Measurements from ENCODE around the gene PF4V1. TPM values are rescaled to one million over a fixed set of nuclear protein-coding genes. Genes with fewer than 3 reads are reported as not detected.
"Not testable (repeated sequence)": the region's sequence is repeated elsewhere in the genome, so short reads cannot be mapped to it uniquely, and the experiment has no call there.

The PF4V1 gene
- total RNA-seq, 1 donor from 2014 or later, result not detected

GRCh38 chr4:73896416-73896815 is 43.3 kb downstream of the PF4V1 start:
- intact Hi-C loops (cut with DNase I), result no loop called here
- DNase-seq (ENCODE audit: low spot score) (no peak), ATAC-seq (no peak)

DNA sequence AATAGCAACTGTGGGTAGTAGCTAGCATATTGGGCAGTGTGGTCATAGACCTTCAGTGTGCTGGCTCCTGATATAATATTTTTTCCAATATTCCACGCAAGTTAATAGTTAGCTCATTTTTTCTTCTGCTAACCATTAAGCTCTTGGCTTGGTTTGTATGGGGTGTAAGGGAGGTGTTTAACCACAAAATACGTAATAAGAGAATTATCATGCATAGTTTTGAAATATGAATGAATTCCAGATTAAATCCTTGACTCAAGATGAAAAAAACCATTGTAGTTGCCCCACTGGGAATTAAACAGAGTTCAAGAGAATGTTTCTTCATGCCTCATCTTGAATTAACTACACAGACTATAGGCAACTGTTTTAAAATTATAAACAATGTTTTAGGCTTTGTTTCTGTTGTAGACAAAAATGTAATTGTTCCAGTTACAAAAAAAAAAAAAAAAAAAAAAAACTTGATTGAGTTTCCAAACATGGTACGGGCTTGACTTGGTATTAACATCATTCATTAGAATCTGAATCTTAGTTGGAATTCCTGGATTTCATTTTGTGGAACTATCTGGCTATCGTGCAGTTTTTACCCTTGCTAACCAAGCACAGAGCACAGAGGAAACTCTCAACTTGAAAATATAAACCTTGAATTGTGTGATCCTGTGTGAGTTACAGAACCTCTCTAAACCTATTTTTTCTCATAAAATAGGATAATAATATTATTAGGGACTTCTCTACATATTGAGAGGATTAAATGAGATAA is 44.5 kb downstream of the PF4V1 start:
- peak; percentile 94 for ATAC-seq
- intact Hi-C loops (cut with DNase I), result no loop called here
- no peak for DNase-seq (ENCODE audit: low spot score)

GRCh38 chr4:73899338-73899737 is 46.2 kb downstream of the PF4V1 start:
- ATAC-seq; DNase-seq (ENCODE audit: low spot score); intact Hi-C loops (cut with DNase I): not testable (repeated sequence)

- no peak for ATAC-seq
- no peak for DNase-seq (ENCODE audit: low spot score)
- intact Hi-C loops (cut with DNase I), result no loop called here
Measured at GRCh38 chr4:73901031-73901430, 47.9 kb downstream of the PF4V1 start.

DNA sequence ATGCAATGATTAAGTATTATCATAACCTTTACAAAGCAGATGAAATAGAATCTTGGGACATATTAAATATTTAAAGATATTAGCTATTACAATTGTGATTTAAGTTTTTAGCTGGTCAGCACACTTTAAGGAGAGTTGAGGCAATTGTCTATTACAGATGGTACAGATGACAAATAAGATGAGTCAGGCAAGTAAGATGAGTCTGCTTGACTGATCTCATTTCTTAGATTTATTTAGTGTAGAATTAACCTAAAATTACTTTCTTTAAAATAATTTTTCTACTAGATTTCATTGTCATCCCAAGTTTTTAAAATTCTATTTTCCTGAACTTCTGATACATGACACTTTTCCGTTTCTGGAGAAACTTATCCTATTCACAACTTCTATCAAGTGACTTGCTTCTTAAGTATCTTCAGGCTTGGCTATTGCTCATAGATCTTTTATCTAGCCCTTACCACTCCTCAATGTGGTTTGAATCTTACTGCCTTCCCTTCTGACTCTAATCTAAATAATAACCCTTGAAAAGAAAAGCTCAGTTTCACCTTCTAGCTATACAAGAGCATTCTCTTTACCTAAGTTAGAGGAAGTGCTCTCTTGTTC is 49.0 kb downstream of the PF4V1 start:
- ATAC-seq (no peak), DNase-seq (ENCODE audit: low spot score) (no peak)
- intact Hi-C loops (cut with DNase I), result no loop called here

DNA sequence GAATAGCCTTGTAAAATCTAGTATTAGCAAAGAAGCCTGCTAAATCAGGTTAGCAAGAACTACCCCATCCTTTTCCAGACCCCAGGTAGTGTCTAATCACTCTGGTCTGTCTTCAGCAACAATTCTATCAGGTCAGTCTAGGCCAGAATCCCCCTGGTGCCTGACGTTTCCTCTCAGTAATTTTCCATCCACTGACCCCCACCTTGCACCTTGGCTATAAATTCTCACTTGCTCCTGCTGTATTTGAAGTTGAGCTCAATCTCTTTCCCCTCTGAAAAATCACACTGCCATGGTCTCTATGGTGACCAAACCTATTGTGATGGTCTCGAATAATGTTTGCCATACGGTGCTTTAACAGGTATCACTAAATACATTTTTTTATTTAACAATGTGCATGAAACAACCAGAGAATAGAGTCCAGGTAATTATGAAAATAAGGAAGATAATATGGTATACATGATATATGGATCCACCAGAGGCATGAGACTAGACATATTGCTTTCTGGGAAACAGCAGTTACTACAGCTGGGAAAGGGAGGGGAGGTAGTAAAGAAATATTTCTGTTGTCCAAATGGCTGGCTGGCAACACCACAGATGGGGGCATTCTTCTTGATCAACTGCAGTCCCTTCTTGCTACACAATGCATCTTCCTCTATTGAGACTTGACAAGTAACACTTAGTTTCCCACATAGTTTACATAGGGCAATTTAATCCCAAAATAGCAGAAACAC is 49.9 kb downstream of the PF4V1 start:
- DNase-seq (ENCODE audit: low spot score) (no peak), ATAC-seq (no peak)
- intact Hi-C loops (cut with DNase I), result no loop called here

Other genes starting within 250 kb of the PF4V1 start
- gene RASSF6, start 232.9 kb upstream of the PF4V1 start, total RNA-seq, result not detected
- gene CXCL8, start 112.7 kb upstream of the PF4V1 start, total RNA-seq, result 33.0 TPM
- 2.8 TPM for gene CXCL6, start 16.6 kb upstream of the PF4V1 start, total RNA-seq
- gene CXCL1, start 16.1 kb downstream of the PF4V1 start, total RNA-seq, result 11.6 TPM
- 2.8 TPM for gene PF4, start 128.7 kb downstream of the PF4V1 start, total RNA-seq
- 10.9 TPM for gene PPBP, start 134.9 kb downstream of the PF4V1 start, total RNA-seq
- gene CXCL5, start 145.4 kb downstream of the PF4V1 start, total RNA-seq, result 3.3 TPM
- gene CXCL3, start 185.4 kb downstream of the PF4V1 start, total RNA-seq, result 6.9 TPM
- gene CXCL2, start 245.9 kb downstream of the PF4V1 start, total RNA-seq, result 26.4 TPM